ENCODE data around the gene LDHD. TPM values are rescaled to one million over a fixed set of nuclear protein-coding genes. Genes with fewer than 3 reads are reported as not detected.

LDHD gene
- total and polyA plus RNA-seq, 9 of the 15 experiments (the other 6 are each of a cell fraction or from before 2014, with no cell fraction given): 0.19 to 0.86 (median 0.54) TPM; not detected in 3

- TF ChIP-seq ATF3 (IDR thresholded peaks at IDR 0.05) (peak; percentile 35; the same call in 1 of the 2 replicates), ATF3 (CRISPR knock-in tag; conservative IDR thresholded peaks at IDR 0.05) (no peak), SMC3 (conservative IDR thresholded peaks at IDR 0.05; ENCODE audit: insufficient read depth, low read depth, low read length) (no peak), SOX6 (IDR thresholded peaks at IDR 0.05) (peak; percentile 30; the same call in 1 of the 2 replicates), ZNF316 (IDR thresholded peaks at IDR 0.05) (peak; percentile 83), HES1 (IDR thresholded peaks at IDR 0.05; ENCODE audit: low read depth) (no peak), MYC (IDR thresholded peaks at IDR 0.05; ENCODE audit: low read depth, low read length) (0 out of 2 replicates have a peak, but pooled peaks have one; percentile 26), MYC (CRISPR knock-in tag; IDR thresholded peaks at IDR 0.05; ENCODE audit: borderline replicate concordance, low read depth) (0 out of 2 replicates have a peak, but pooled peaks have one; percentile 47), MEF2A (IDR thresholded peaks at IDR 0.05; ENCODE audit: control insufficient read depth, low read depth, low read length) (no peak), ZNF165 (CRISPR knock-in tag; IDR thresholded peaks at IDR 0.05; ENCODE audit: borderline replicate concordance) (0 out of 2 replicates have a peak, but pooled peaks have one; percentile 31), ERF (CRISPR knock-in tag; IDR thresholded peaks at IDR 0.05) (0 out of 2 replicates have a peak, but pooled peaks have one; percentile 20), MAFG (tag; conservative IDR thresholded peaks at IDR 0.05) (peak; percentile 55), ZBTB5 (IDR thresholded peaks at IDR 0.05) (no peak), UBTF (IDR thresholded peaks at IDR 0.05; ENCODE audit: borderline replicate concordance in 1 of 2, low read depth in 2 of 2, low read length in 2 of 2) (0 out of 4 replicates have a peak, but pooled peaks of 1 of the 2 experiments have one; percentile 30), MITF (IDR thresholded peaks at IDR 0.05) (peak; percentile 40; the same call in 1 of the 2 replicates)
These were observed 46.4 kb downstream of the LDHD start (continued) for GRCh38 chr16:75070012-75070841.
